BJ (cell line): ENCODE data around the gene DKK2. TPM values are rescaled to one million over a fixed set of nuclear protein-coding genes. Genes with fewer than 3 reads are reported as not detected.
A peak's percentile ranks its signal among the peaks of the same experiment; 100 is the strongest.

Source experiments
- CTCF ChIA-PET: fragments of 350-600 bp; formaldehyde crosslinking; extraction: SDS; loops from one replicate; lab custom pipeline; 2021; ENCODE audit warnings: antibody characterized with exemption, inconsistent platforms; lab: Yijun Ruan, JAX
- POLR2A ChIA-PET: fragments of 300-600 bp; sonication (Branson Sonifier 250); formaldehyde crosslinking; extraction: SDS; loops from one replicate; lab custom pipeline; 2021; ENCODE audit warnings: antibody characterized with exemption; lab: Charles Lee
- DNase-seq: peaks from one replicate; pipeline ENCODE4 v3.0.0-alpha.2; 2011; ENCODE audit warnings: low read depth
- H3K27me3 ChIP-seq: 2 replicates; pipeline ENCODE4 v1.6.0; 2011; ENCODE audit warnings: low read length; ENCODE audit not compliant: control insufficient read depth, insufficient read depth
- H3K36me3 ChIP-seq: 2 replicates; pipeline ENCODE4 v1.5.1; 2011; ENCODE audit warnings: low read length; ENCODE audit not compliant: control insufficient read depth, insufficient read depth
- H3K4me3 ChIP-seq: 2 replicates; pipeline ENCODE4 v1.5.1; 2011; ENCODE audit warnings: low read depth, mild to moderate bottlenecking, control low read depth, low read length
- polyA plus RNA-seq: library from polyadenylated mRNA; depleted of rRNA; stranded (reverse); fragments of >200 nt; gene quantifications from 2 replicates; pipeline ENCODE4 v1.2.3, GENCODE V29; 2011
- TF ChIP-seq, protein P1 (sequence below): IDR thresholded peaks from 2 replicates; pipeline ENCODE4 v1.5.1; 2011; ENCODE audit warnings: low read depth, mild to moderate bottlenecking, control low read depth, inconsistent platforms, low read length, moderate library complexity; ENCODE audit not compliant: insufficient read depth

The DKK2 gene
- polyA plus RNA-seq, 1 experiment, result 0.25 TPM

DNA sequence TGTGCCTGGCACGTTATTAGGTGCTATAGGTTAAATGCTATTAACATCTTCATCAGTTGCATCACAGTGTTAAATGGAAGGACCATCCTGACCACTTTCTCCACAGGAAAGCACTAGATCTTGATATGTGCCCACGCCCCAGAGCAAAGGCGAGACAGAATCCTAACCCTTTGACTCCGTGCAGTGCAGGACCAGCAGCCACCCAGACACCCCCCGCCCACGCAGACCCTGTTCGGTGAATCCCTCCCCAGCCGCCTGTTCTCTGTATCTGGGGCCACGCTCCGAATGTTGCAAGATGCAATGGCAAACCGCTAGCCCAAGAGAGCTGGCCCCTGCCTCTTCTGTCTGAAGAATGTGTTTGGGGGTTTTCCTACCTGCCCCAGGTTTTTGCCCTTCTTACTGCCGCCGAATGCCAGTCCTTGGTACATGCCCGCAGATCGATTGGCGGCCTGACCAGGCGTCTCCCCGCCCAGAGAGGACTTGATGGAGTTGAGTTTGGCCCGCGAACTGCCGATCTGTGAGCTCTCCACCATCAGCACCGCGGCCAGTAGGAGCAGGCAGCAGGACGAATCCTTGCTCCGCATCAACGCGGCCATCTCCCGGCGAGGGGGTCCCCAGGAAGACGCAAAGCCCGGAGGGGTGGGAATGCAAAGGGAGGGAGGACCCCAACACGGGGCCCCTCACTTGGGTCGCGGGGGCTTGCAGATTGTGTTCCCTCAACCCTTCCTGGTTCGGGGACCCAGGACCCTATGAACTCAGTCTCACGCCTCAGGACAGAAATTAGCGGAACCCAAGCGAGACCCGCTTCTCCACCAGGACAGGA is 906 bp downstream of the DKK2 start:
- H3K36me3 ChIP-seq, result no peaks in the 10 kb centered on the region
- ChIA-PET POLR2A (no interaction called here), CTCF (interaction anchor here (1.1 kb wide), 1 partner anchor 13 kb away, joined by 3 read pairs; no protein-coding TSS in a partner anchor)
- H3K4me3 ChIP-seq, result peak overlapping the region; percentile 35
- peaks cover 41% of the 10 kb centered on the region for H3K27me3 ChIP-seq
- DNase-seq, result no peak
- TF ChIP-seq, protein P1, sequence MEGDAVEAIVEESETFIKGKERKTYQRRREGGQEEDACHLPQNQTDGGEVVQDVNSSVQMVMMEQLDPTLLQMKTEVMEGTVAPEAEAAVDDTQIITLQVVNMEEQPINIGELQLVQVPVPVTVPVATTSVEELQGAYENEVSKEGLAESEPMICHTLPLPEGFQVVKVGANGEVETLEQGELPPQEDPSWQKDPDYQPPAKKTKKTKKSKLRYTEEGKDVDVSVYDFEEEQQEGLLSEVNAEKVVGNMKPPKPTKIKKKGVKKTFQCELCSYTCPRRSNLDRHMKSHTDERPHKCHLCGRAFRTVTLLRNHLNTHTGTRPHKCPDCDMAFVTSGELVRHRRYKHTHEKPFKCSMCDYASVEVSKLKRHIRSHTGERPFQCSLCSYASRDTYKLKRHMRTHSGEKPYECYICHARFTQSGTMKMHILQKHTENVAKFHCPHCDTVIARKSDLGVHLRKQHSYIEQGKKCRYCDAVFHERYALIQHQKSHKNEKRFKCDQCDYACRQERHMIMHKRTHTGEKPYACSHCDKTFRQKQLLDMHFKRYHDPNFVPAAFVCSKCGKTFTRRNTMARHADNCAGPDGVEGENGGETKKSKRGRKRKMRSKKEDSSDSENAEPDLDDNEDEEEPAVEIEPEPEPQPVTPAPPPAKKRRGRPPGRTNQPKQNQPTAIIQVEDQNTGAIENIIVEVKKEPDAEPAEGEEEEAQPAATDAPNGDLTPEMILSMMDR, result no peak

DNA sequence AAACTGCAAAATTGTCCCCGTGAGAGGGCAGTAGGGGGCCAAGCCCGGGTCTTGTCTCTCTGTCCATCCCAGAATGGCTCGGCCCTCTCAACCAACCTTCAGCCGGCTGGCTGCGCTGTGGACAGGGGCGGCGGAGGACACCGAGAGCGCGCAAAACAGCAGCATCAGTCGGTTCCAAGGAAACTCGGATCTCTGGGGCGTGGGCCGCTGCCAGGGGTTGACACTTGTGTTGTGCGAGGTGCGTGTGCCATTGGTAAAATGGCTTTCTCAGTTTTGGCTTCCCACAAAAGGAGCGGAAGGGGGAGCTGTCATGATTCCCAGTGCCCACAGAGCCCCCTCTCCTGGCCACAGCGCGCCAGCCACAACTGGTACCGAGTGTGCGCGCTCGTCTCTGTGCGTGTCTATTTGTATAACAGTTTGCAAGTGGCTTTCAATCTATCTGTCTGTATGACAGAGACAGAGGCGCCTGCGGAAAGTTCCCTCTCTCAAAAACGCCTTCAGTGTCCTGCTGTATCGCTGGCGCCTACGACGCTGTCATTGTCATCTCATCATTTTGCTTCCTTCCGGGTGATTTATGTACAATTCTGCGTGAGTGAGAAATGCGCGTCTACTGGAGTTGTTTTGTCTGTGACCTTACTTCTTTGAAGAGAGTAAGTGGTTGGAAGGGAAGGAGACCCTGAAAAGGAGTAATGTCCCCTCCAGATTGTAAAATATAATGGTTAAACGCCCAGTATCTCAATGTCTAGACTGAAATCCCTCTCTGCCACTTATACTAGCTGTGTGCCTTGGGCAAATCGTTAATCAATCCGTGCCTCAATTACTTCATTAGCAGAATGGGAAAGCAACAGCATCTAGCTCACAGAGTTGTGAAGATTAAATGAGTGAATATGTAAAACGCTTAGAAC is 1.8 kb downstream of the DKK2 start:
- ChIA-PET POLR2A (no interaction called here), CTCF (interaction anchor here (1.1 kb wide), 1 partner anchor 13 kb away, joined by 3 read pairs; no protein-coding TSS in a partner anchor)
- no peaks in the 10 kb centered on the region for H3K36me3 ChIP-seq
- H3K27me3 ChIP-seq, result peaks cover 39% of the 10 kb centered on the region
- DNase-seq, result no peak
- TF ChIP-seq, protein P1, result peak; percentile 37; the same call in 1 of the 2 replicates
- H3K4me3 ChIP-seq, result peak overlapping the region; percentile 16; the same call in 1 of the 2 replicates

DNA sequence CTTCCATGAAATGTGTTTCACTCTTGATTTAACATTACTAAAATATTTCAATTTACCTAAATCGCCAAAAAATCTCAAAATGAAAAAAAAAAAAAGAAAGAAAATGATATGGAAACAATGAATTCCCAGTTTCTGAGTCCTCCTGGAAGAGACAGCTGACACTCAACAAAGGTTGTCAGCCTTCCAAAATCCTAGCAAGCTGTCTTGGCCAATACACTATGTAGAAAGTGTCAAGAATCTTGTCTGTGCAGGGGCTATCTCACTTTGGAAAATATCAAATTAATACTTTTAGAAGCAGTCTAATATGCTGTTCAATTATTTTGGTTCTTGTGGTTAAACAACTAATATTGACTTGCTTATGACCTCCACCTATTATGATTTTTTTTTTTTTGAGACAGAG is 8.7 kb downstream of the DKK2 start:
- ChIA-PET POLR2A (no interaction called here), CTCF (no interaction called here)
- DNase-seq, result no peak
- TF ChIP-seq, protein P1, result no peak
- Histone ChIP-seq H3K4me3 (no peak overlapping the region), H3K27me3 (no peaks in the 10 kb centered on the region), H3K36me3 (no peaks in the 10 kb centered on the region)

DNA sequence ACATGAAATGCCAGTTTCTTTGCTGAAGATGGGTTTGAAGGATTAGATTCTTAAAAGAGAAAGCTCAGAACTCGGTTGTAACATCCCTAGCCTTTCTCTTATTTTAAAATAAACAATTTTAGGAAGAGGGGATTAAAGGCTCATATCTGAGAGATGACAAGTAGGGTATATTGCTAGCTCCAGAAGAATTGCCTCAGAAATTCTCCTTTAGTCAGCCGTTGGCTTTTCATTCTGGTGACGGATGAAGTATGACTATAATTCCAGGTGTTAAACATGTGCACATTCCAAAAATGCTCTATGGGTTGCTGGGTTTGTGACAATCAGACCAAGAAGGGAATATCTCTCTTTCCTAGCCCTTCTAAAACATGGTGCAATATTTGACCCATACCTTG is 17.8 kb downstream of the DKK2 start:
- Histone ChIP-seq H3K36me3 (no peaks in the 10 kb centered on the region), H3K27me3 (no peaks in the 10 kb centered on the region), H3K4me3 (no peak overlapping the region)
- ChIA-PET POLR2A (interaction anchor here (0.5 kb wide), 1 partner anchor 51 kb away, joined by 3 read pairs; no protein-coding TSS in a partner anchor), CTCF (no interaction called here)
- no peak for DNase-seq
- TF ChIP-seq, protein P1, result no peak
